Nephron (organoid): ENCODE measurements around the gene ELP5.

Source experiments
- H3K27ac Mint-ChIP-seq, 3 experiments: 2 replicates each; pipeline ENCODE4 v1.8.0; 2020; ENCODE audit warnings: mixed read lengths in 3 of 3, mild to moderate bottlenecking in 2 of 3, moderate library complexity in 1 of 3
- H3K27me3 Mint-ChIP-seq: 2 replicates; pipeline ENCODE4 v1.8.0; 2021; ENCODE audit warnings: low read depth, mild to moderate bottlenecking, moderate library complexity, mixed read lengths
- H3K36me3 Mint-ChIP-seq: 2 replicates; pipeline ENCODE4 v1.8.0; 2020; ENCODE audit warnings: low read depth, mixed read lengths
- H3K4me1 Mint-ChIP-seq: 2 replicates; pipeline ENCODE4 v1.8.0; 2020; ENCODE audit warnings: mixed read lengths
- H3K4me3 Mint-ChIP-seq, 3 experiments: 2 replicates each; pipeline ENCODE4 v1.8.0; 2020; ENCODE audit warnings: mild to moderate bottlenecking in 3 of 3, mixed read lengths in 3 of 3, moderate library complexity in 2 of 3
- H3K9me3 Mint-ChIP-seq: 2 replicates; pipeline ENCODE4 v1.8.0; 2020; ENCODE audit warnings: mixed read lengths
- CTCF ChIP-seq, 3 experiments: fragments of 200-600 bp; sonication (generic); IDR thresholded peaks; one replicate each; pipeline ENCODE4 v1.5.0; 2021; ENCODE audit warnings: antibody characterized with exemption in 3 of 3; ENCODE audit not compliant: unreplicated experiment in 3 of 3

ELP5 gene

DNA sequence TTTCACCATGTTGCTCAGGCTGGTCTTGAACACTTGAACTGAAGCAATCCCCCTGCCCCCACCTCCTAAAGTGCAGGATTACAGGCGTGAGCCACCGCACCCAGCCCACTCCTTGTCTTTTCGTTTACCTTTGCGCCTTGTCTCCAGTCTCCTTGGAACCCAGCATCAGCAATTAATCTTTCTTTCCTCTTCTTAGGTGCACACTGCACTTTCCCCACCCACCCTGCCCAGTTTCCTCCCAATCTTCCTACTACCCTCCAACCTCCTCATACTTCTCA lies 11.7 kb downstream of the ELP5 start:
- no peak for TF ChIP-seq CTCF (IDR thresholded peaks at IDR 0.05; ENCODE audit: unreplicated experiment in 3 of 3)
- H3K4me1 Mint-ChIP-seq, result peaks cover 11% of the 10 kb centered on the region
- H3K27ac Mint-ChIP-seq, result peak overlapping the region in 2 of 3 experiments; percentile 91 to 98
- H3K9me3 Mint-ChIP-seq, result no peaks in the 10 kb centered on the region
- peak overlapping the region; percentile 49 to 90 (median 89) for H3K4me3 Mint-ChIP-seq
- H3K27me3 Mint-ChIP-seq, result peaks cover 83% of the 10 kb centered on the region
- H3K36me3 Mint-ChIP-seq, result peaks cover 10% of the 10 kb centered on the region

GRCh38 chr17:7266784-7267183 lies 14.8 kb downstream of the ELP5 start:
- no peak for TF ChIP-seq CTCF (IDR thresholded peaks at IDR 0.05; ENCODE audit: unreplicated experiment in 3 of 3)
- Mint-ChIP-seq H3K4me1 (peaks cover 11% of the 10 kb centered on the region), H3K27me3 (peaks cover 63% of the 10 kb centered on the region), H3K27ac (no peak overlapping the region), H3K4me3 (no peak overlapping the region), H3K9me3 (no peaks in the 10 kb centered on the region), H3K36me3 (no peaks in the 10 kb centered on the region)

DNA sequence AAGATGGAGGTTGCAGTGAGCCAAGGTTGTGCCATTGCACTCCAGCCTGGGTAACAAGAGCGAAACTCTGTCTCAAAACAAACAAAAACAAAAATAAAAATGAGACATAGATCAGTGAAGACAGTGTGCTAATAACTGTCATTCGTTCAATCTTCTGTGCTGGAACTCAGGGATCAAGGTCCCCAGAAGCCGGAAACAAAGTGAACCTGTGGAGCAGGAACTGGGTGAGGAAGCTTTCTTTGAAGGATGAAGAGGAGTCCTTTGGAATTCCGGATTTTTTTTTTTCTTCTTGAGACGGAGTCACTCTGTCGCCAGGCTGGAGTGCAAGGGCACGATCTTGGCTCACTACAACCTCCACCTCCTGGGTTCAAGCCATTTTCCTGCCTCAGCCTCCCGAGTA lies 27.4 kb downstream of the ELP5 start:
- Mint-ChIP-seq H3K36me3 (no peaks in the 10 kb centered on the region), H3K27me3 (peaks cover 21% of the 10 kb centered on the region), H3K4me1 (peaks cover 16% of the 10 kb centered on the region), H3K4me3 (no peak overlapping the region), H3K27ac (no peak overlapping the region), H3K9me3 (no peaks in the 10 kb centered on the region)
- no peak for TF ChIP-seq CTCF (IDR thresholded peaks at IDR 0.05; ENCODE audit: unreplicated experiment in 3 of 3)

DNA sequence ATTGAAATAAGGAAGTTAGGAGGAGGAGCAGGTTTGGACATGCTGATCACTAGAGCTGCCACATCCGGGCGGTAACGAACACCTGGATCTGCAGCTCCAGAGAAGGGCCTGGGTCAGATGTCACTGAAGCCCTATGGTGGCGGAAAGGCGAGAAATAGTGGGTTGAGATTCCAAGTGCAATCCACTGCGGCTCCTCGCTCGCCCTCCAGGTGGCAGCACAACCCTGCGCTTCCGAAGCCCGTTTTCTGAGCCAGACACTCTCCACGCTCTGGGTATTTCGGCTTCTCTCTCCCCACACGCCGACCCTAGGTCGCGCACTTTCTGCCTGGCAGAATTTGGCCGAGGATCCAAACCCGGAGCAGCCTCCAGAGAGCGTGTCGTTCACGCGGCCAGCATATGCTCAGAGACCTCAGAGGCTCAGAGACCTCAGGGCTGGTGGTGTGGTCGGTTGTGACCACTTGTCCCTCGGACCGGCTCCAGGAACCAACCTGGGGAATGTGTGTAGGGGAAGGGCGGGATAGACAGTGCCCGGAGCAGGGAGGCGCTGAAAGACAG lies 28.6 kb downstream of the ELP5 start:
- Mint-ChIP-seq H3K4me3 (peak overlapping the region; percentile 86 to 87 (median 86)), H3K27ac (peak overlapping the region in 2 of 3 experiments; percentile 47 to 61), H3K27me3 (peaks cover 19% of the 10 kb centered on the region), H3K36me3 (no peaks in the 10 kb centered on the region), H3K9me3 (no peaks in the 10 kb centered on the region), H3K4me1 (peaks cover 16% of the 10 kb centered on the region)
- TF ChIP-seq CTCF (IDR thresholded peaks at IDR 0.05; ENCODE audit: unreplicated experiment in 3 of 3), result peak; percentile 81 to 86 (median 82)

- no peak for TF ChIP-seq CTCF (IDR thresholded peaks at IDR 0.05; ENCODE audit: unreplicated experiment in 3 of 3)
- H3K27me3 Mint-ChIP-seq, result peaks cover 20% of the 10 kb centered on the region
- H3K9me3 Mint-ChIP-seq, result no peaks in the 10 kb centered on the region
- H3K27ac Mint-ChIP-seq, result peak within 1 kb of the TSS in 2 of 3 experiments; percentile 47 to 76
- H3K36me3 Mint-ChIP-seq, result peaks cover 2% of the 10 kb centered on the region
- H3K4me1 Mint-ChIP-seq, result peaks cover 16% of the 10 kb centered on the region
- H3K4me3 Mint-ChIP-seq, result peak within 1 kb of the TSS; percentile 86 to 87 (median 86)
Observed at GRCh38 chr17:7281074-7281952, 29.3 kb downstream of the ELP5 start, which contains the start of gene SLC2A4. Gene SLC2A4, plus strand, starts transcription at chr17:7281718. Its CDS starts 217 bp downstream, at chr17:7281935.
